Neuronal stem cell (in vitro differentiated cells): ENCODE measurements around the gene SLC50A1.

Experiments
- DNase-seq: peaks from one replicate; pipeline ENCODE4 v3.0.0-alpha.2; 2013; ENCODE audit warnings: low spot score
- H2AFZ ChIP-seq: one replicate; pipeline ENCODE4 v1.6.1; 2013; ENCODE audit warnings: mild to moderate bottlenecking, low read length, inconsistent platforms
- H2AK5ac ChIP-seq: 2 replicates; pipeline ENCODE4 v1.6.1; 2013; ENCODE audit warnings: low read depth, mild to moderate bottlenecking, inconsistent platforms, low read length, moderate library complexity, mixed read lengths
- H2BK120ac ChIP-seq: 2 replicates; pipeline ENCODE4 v1.6.1; 2013; ENCODE audit warnings: low read depth, mild to moderate bottlenecking, inconsistent platforms, low read length, moderate library complexity, mixed read lengths
- H2BK12ac ChIP-seq: one replicate; pipeline ENCODE4 v1.6.1; 2013; ENCODE audit warnings: low read length, inconsistent platforms
- H2BK15ac ChIP-seq: 2 replicates; pipeline ENCODE4 v1.6.1; 2013; ENCODE audit warnings: mild to moderate bottlenecking, low read length, inconsistent platforms, mixed read lengths
- H2BK5ac ChIP-seq: one replicate; pipeline ENCODE4 v1.6.1; 2013; ENCODE audit warnings: inconsistent platforms, mild to moderate bottlenecking, low read length, moderate library complexity
- H3K14ac ChIP-seq: one replicate; pipeline ENCODE4 v1.6.1; 2013; ENCODE audit warnings: low read length, inconsistent platforms
- H3K18ac ChIP-seq: 2 replicates; pipeline ENCODE4 v1.6.1; 2013; ENCODE audit warnings: low read length, inconsistent platforms
- H3K23ac ChIP-seq: 2 replicates; pipeline ENCODE4 v1.6.1; 2013; ENCODE audit warnings: low read depth, mild to moderate bottlenecking, mixed read lengths, low read length, inconsistent platforms; ENCODE audit not compliant: poor library complexity
- H3K27ac ChIP-seq: replicated peaks from 3 replicates; pipeline ENCODE4 v1.5.1; 2013; ENCODE audit warnings: low read length, inconsistent platforms
- H3K27me3 ChIP-seq, 3 experiments: 2 replicates each; pipeline ENCODE4 v1.6.1; 2013; ENCODE audit warnings: low read length in 3 of 3, mild to moderate bottlenecking in 2 of 3, inconsistent platforms in 1 of 3, low read depth in 1 of 3, mixed read lengths in 1 of 3, moderate library complexity in 1 of 3; ENCODE audit not compliant: control insufficient read depth in 3 of 3, insufficient read depth in 3 of 3
- H3K36me3 ChIP-seq, 2 donors: replicated peaks in 1 of 2; 2 replicates each; pipeline ENCODE4 v1.6.1; 2013; ENCODE audit warnings: low read length in 2 of 2; ENCODE audit not compliant: control insufficient read depth in 2 of 2, insufficient read depth in 2 of 2
- H3K4ac ChIP-seq: 2 replicates; pipeline ENCODE4 v1.6.1; 2013; ENCODE audit warnings: inconsistent platforms, mild to moderate bottlenecking, low read length, moderate library complexity
- H3K4me1 ChIP-seq, 2 donors: 1 replicate in 1 of 2; 2 replicates in 1 of 2; pipeline ENCODE4 v1.6.1; 2013; ENCODE audit warnings: low read length in 2 of 2, low read depth in 1 of 2; ENCODE audit not compliant: control insufficient read depth in 2 of 2, insufficient read depth in 1 of 2
- H3K4me2 ChIP-seq: one replicate; pipeline ENCODE4 v1.6.1; 2013; ENCODE audit warnings: mild to moderate bottlenecking, low read length, inconsistent platforms; ENCODE audit not compliant: insufficient read depth, poor library complexity, severe bottlenecking
- H3K4me3 ChIP-seq, 2 donors: 2 replicates each; pipeline ENCODE4 v1.5.1; 2013; ENCODE audit warnings: low read length in 2 of 2, mild to moderate bottlenecking in 2 of 2, inconsistent platforms in 1 of 2, moderate library complexity in 1 of 2
- H3K79me1 ChIP-seq: one replicate; pipeline ENCODE4 v1.6.1; 2013; ENCODE audit warnings: low read depth, mild to moderate bottlenecking, inconsistent platforms, low read length, moderate library complexity
- H3K9ac ChIP-seq: one replicate; pipeline ENCODE4 v1.6.1; 2013; ENCODE audit warnings: mild to moderate bottlenecking, low read depth, low read length, inconsistent platforms; ENCODE audit not compliant: poor library complexity
- H3K9me3 ChIP-seq, 2 donors: replicated peaks in 1 of 2; 2 replicates each; pipeline versions ENCODE3 to v1.6.1; 2013; ENCODE audit warnings: low read length in 2 of 2, mild to moderate bottlenecking in 2 of 2, inconsistent platforms in 1 of 2, low read depth in 1 of 2, mixed read lengths in 1 of 2, moderate library complexity in 1 of 2; ENCODE audit not compliant: control insufficient read depth in 2 of 2, insufficient read depth in 1 of 2
- H4K8ac ChIP-seq: one replicate; pipeline ENCODE4 v1.6.1; 2013; ENCODE audit warnings: low read depth, mild to moderate bottlenecking, inconsistent platforms, low read length, moderate library complexity
- H4K91ac ChIP-seq: one replicate; pipeline ENCODE4 v1.6.1; 2013; ENCODE audit warnings: low read length, low read depth, mild to moderate bottlenecking, inconsistent platforms; ENCODE audit not compliant: poor library complexity
- WGBS, 2 donors: extraction: QIAGEN DNeasy Blood & Tissue Kit; methylation state at CpG; one replicate each; pipeline ENCODE4 v1.1.7; 2013; ENCODE audit warnings: missing lambda C conversion rate in 2 of 2, mixed read lengths in 1 of 2; ENCODE audit not compliant: insufficient read length in 2 of 2, insufficient replicate concordance in 1 of 2; ENCODE audit errors: extremely low coverage in 2 of 2; 5-methylcytosine and 5-hydroxymethylcytosine counted together

SLC50A1 gene

DNA sequence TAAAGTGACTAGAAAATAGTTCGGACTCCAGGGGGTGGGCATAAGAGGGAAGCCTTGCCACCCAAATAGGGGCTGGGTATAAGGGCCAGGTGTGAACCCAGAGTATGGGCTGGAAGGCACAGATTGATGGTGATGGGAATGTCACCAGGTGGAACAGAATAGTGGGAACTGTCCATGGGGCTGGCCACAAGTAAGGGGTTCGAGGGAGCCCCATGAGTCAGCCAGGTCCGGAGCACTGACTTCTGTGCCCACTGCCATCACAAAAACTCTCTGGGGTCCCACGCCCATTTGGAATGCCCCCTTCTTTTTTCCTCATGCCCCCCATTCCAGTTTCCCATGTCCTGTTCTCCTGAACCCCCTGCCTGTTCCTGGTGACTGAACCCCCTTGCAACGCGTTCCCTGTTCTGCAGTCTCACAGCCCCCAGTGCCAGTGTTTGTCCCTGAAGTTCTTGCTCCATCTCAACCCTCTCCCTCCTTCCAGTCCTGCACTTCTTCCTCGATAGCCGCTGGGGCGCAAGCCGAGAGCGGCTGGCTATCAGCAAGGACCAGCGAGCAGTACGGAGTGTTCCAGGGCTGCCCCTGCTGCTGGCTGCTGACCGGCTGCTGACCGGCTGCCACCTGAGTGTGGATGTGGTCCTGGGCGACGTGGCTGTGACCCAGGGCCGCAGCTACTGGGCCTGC is 45.9 kb downstream of the SLC50A1 start:
- peaks cover 29 to 44% of the 10 kb centered on the region in 2 donors for H3K36me3 ChIP-seq
- no CpG with 5 or more reads among the region's 18 CpGs for WGBS, 2 donors

DNA sequence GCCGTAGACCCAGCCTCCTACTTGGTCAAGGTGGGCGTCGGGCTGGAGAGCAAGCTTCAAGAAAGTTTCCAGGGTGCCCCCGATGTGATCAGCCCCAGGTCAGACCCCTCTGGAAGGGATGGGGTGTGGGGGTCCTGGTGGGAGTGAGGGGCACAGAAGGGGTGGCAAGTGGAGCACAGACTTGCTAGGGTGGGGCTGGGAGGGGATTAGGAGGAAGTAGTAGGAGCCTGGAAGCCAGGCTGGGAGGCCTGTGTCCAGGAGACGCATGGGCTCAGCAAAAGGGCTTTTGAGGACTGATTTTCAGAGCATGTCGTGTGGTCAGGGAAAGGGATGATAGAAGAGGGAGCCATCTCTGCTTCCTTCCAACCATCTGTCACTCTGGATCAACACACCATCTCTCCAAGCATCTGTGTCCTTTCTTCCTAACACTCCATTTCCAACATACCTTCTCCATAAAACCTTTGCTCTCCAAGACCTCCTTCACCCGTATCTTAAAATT is 46.4 kb downstream of the SLC50A1 start:
- no peak overlapping the region for H3K4ac ChIP-seq
- peak overlapping the region; percentile 11 for H3K18ac ChIP-seq
- no peak overlapping the region for H3K4me2 ChIP-seq
- H3K4me1 ChIP-seq, result peaks cover 0 to 2% of the 10 kb centered on the region in 2 donors
- H4K91ac ChIP-seq, result no peak overlapping the region
- 100% methylated on average over 1 of the region's 7 CpGs for WGBS, 2 donors
- DNase-seq, result no peak
- H2AFZ ChIP-seq, result no peak overlapping the region
- H2BK5ac ChIP-seq, result no peak overlapping the region
- no peak overlapping the region for H3K27ac ChIP-seq
- peaks cover 24 to 40% of the 10 kb centered on the region in 2 donors for H3K36me3 ChIP-seq
- no peak overlapping the region for H2AK5ac ChIP-seq
- H3K23ac ChIP-seq, result no peak overlapping the region
- H3K9me3 ChIP-seq, result no peaks in the 10 kb centered on the region
- H3K9ac ChIP-seq, result peak overlapping the region; percentile 60
- no peak overlapping the region for H2BK12ac ChIP-seq
- no peak overlapping the region for H4K8ac ChIP-seq
- H2BK120ac ChIP-seq, result no peak overlapping the region
- peaks cover 9% of the 10 kb centered on the region for H3K79me1 ChIP-seq
- H2BK15ac ChIP-seq, result no peak overlapping the region
- H3K4me3 ChIP-seq, result no peak overlapping the region
- no peaks in the 10 kb centered on the region for H3K27me3 ChIP-seq
- no peak overlapping the region for H3K14ac ChIP-seq

More for the DNA sequence above, 45.9 kb downstream of the SLC50A1 start:
- Histone ChIP-seq H3K4me2 (peak overlapping the region; percentile 18), H3K79me1 (peaks cover 10% of the 10 kb centered on the region), H3K4ac (no peak overlapping the region), H2AFZ (no peak overlapping the region), H4K8ac (no peak overlapping the region), H3K27ac (no peak overlapping the region), H3K23ac (no peak overlapping the region), H2BK15ac (no peak overlapping the region), H4K91ac (no peak overlapping the region), H3K4me3 (no peak overlapping the region), H3K14ac (no peak overlapping the region), H3K18ac (peak overlapping the region; percentile 11), H3K9me3 (no peaks in the 10 kb centered on the region), H2BK120ac (no peak overlapping the region), H2BK12ac (no peak overlapping the region), H3K4me1 (peaks cover 1 to 2% of the 10 kb centered on the region in 2 donors), H3K9ac (peak overlapping the region; percentile 60), H2AK5ac (no peak overlapping the region), H3K27me3 (no peaks in the 10 kb centered on the region), H2BK5ac (peak overlapping the region; percentile 75)
- no peak for DNase-seq

DNA sequence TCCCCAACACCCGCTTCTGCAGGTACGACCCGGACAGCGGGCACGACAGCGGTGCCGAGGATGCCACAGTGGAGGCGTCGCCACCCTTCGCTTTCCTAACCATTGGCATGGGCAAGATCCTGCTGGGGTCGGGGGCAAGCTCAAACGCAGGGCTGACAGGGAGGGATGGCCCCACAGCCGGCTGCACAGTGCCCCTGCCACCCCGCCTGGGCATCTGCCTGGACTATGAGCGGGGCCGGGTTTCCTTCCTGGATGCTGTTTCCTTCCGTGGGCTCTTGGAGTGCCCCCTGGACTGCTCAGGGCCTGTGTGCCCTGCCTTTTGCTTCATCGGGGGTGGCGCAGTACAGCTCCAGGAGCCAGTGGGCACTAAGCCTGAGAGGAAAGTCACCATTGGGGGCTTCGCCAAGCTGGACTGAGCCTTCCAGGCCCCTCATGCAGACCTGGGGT is 48.1 kb downstream of the SLC50A1 start:
- Histone ChIP-seq H2BK12ac (peak overlapping the region; percentile 30), H3K27me3 (no peaks in the 10 kb centered on the region), H3K27ac (no peak overlapping the region), H3K4ac (no peak overlapping the region), H2BK5ac (no peak overlapping the region), H2AFZ (no peak overlapping the region), H4K8ac (no peak overlapping the region), H2BK120ac (no peak overlapping the region), H3K79me1 (peaks cover 6% of the 10 kb centered on the region), H3K23ac (no peak overlapping the region), H2BK15ac (no peak overlapping the region), H3K36me3 (peaks cover 14 to 27% of the 10 kb centered on the region in 2 donors), H2AK5ac (no peak overlapping the region), H3K4me3 (no peak overlapping the region), H4K91ac (no peak overlapping the region), H3K4me2 (no peak overlapping the region), H3K9ac (no peak overlapping the region), H3K4me1 (peaks cover 0 to 2% of the 10 kb centered on the region in 2 donors), H3K9me3 (no peaks in the 10 kb centered on the region), H3K14ac (no peak overlapping the region), H3K18ac (no peak overlapping the region)
- no peak for DNase-seq
- WGBS, 2 donors, result no CpG with 5 or more reads among the region's 20 CpGs

DNA sequence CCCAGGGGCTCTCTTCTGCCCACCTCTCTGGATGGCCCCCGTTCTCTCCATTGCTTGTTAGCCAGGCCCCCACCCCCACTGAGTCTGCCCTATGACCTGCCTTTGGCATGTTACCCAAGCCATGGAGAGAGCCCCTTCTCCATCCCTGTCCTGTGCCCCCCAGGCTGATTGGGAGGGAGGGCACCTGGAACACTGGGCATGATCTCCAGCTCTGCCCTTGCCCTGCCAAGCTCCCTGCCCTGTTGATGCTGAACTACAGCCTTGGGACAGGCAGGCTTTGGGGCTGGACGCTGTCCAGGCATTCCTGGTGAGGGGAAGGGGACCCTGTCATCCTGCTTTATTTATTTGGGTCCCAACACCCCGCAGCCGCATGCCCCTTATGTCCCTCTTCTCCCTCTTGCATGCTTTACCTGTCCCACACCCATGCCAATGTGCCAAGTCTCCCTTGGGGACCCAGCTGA is 48.7 kb downstream of the SLC50A1 start:
- no peak overlapping the region for H4K91ac ChIP-seq
- peaks cover 12 to 21% of the 10 kb centered on the region in 2 donors for H3K36me3 ChIP-seq
- H2BK5ac ChIP-seq, result no peak overlapping the region
- no peak for DNase-seq
- peak overlapping the region; percentile 81 for H3K9ac ChIP-seq
- no peak overlapping the region for H2AK5ac ChIP-seq
- peak overlapping the region; percentile 56 for H3K14ac ChIP-seq
- H3K27ac ChIP-seq, result no peak overlapping the region
- H2BK12ac ChIP-seq, result no peak overlapping the region
- H3K79me1 ChIP-seq, result peaks cover 6% of the 10 kb centered on the region
- no peak overlapping the region for H3K4me3 ChIP-seq
- H3K18ac ChIP-seq, result peak overlapping the region; percentile 28
- peak overlapping the region; percentile 89 for H3K23ac ChIP-seq
- no peak overlapping the region for H4K8ac ChIP-seq
- no peak overlapping the region for H3K4ac ChIP-seq
- H2AFZ ChIP-seq, result no peak overlapping the region
- H3K4me1 ChIP-seq, result peaks cover 0 to 2% of the 10 kb centered on the region in 2 donors
- no peak overlapping the region for H2BK120ac ChIP-seq
- no CpG with 5 or more reads among the region's 4 CpGs for WGBS, 2 donors
- H3K27me3 ChIP-seq, result no peaks in the 10 kb centered on the region
- no peak overlapping the region for H2BK15ac ChIP-seq
- no peak overlapping the region for H3K4me2 ChIP-seq
- H3K9me3 ChIP-seq, result no peaks in the 10 kb centered on the region
